ENCODE results near the gene SLC9A9.

DNA sequence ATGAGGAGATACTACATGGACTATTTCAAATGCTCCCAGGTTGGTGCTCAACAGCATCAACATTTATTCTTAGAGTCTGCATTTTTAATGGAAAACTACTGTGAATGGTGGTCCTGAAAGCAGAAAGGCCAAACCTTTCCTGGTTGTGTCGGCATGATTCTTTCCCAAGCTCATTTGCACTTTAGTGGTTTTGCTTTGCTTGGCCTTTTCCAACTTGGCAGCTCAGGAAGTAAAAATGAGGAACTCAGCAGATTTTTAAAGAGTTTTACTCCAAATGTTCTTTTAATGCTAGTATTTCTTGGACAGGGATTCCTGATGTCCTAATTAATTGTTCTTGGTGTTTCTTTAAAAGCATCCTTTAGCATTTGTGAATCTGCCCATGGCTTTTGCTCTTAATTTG lies 197.4 kb downstream of the SLC9A9 start:
- TF ChIP-seq, protein P1, sequence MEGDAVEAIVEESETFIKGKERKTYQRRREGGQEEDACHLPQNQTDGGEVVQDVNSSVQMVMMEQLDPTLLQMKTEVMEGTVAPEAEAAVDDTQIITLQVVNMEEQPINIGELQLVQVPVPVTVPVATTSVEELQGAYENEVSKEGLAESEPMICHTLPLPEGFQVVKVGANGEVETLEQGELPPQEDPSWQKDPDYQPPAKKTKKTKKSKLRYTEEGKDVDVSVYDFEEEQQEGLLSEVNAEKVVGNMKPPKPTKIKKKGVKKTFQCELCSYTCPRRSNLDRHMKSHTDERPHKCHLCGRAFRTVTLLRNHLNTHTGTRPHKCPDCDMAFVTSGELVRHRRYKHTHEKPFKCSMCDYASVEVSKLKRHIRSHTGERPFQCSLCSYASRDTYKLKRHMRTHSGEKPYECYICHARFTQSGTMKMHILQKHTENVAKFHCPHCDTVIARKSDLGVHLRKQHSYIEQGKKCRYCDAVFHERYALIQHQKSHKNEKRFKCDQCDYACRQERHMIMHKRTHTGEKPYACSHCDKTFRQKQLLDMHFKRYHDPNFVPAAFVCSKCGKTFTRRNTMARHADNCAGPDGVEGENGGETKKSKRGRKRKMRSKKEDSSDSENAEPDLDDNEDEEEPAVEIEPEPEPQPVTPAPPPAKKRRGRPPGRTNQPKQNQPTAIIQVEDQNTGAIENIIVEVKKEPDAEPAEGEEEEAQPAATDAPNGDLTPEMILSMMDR (IDR thresholded peaks at IDR 0.05; ENCODE audit: control extremely low read depth in 1 of 3, insufficient read depth in 1 of 3, low read depth in 1 of 3, low read length in 3 of 3): no peak
- TF ChIP-seq YY1 (IDR thresholded peaks at IDR 0.05; ENCODE audit: low read depth, low read length) (no peak), JUN (IDR thresholded peaks at IDR 0.05; ENCODE audit: low read depth, low read length) (no peak), POLR2A (IDR thresholded peaks at IDR 0.05; ENCODE audit: control extremely low read depth in 1 of 2, low read depth in 2 of 2, low read length in 2 of 2) (no peak), GABPA (IDR thresholded peaks at IDR 0.05; ENCODE audit: borderline replicate concordance, insufficient read depth, low read length) (no peak), EZH2 (IDR thresholded peaks at IDR 0.05; ENCODE audit: low read depth, low read length, severe bottlenecking) (no peak), CEBPB (IDR thresholded peaks at IDR 0.05; ENCODE audit: low read depth, low read length) (no peak), TAF1 (IDR thresholded peaks at IDR 0.05; ENCODE audit: low read depth, low read length) (no peak), CREB1 (IDR thresholded peaks at IDR 0.05) (no peak), RAD21 (IDR thresholded peaks at IDR 0.05 in 1 of 2, conservative IDR thresholded peaks at IDR 0.05 in 1 of 2; ENCODE audit: low read depth in 2 of 2, low read length in 2 of 2) (no peak), SUZ12 (IDR thresholded peaks at IDR 0.05; ENCODE audit: low read length) (no peak), EGR1 (IDR thresholded peaks at IDR 0.05; ENCODE audit: borderline replicate concordance, low read depth, low read length) (no peak), BCL11A (IDR thresholded peaks at IDR 0.05; ENCODE audit: low read depth in 2 of 2, low read length in 2 of 2) (no peak)
- TF ChIP-seq, protein P2, sequence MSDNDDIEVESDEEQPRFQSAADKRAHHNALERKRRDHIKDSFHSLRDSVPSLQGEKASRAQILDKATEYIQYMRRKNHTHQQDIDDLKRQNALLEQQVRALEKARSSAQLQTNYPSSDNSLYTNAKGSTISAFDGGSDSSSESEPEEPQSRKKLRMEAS (IDR thresholded peaks at IDR 0.05): no peak
